SH-SY5Y (cell line): Measurements from ENCODE around the gene RAB33B.

ENCODE experiments used
- GATA2 ChIP-seq: IDR thresholded peaks from 2 replicates; pipeline ENCODE4 v1.6.1; 2011; ENCODE audit warnings: mild to moderate bottlenecking, low read depth, low read length
- GATA3 ChIP-seq: IDR thresholded peaks from 2 replicates; pipeline ENCODE4 v1.6.1; 2011; ENCODE audit warnings: low read depth, mild to moderate bottlenecking, low read length, moderate library complexity

- no peak for TF ChIP-seq GATA2
- TF ChIP-seq GATA3: no peak
Measured at GRCh38 chr4:139492429-139492828, 38.5 kb downstream of the RAB33B start.
